ENCODE measurements around the gene LAMA3.

- TF ChIP-seq CTCF (IDR thresholded peaks at IDR 0.05) (no peak), SIN3A (IDR thresholded peaks at IDR 0.05; ENCODE audit: borderline replicate concordance, insufficient read depth, low read depth, low read length) (no peak), REST (IDR thresholded peaks at IDR 0.05; ENCODE audit: insufficient read depth in 1 of 2, low read depth in 2 of 2, low read length in 1 of 2) (no peak)
These were observed 188.1 kb downstream of the LAMA3 start for GRCh38 chr18:23877371-23877770.

Data from Panc1 (cell line).